ENCODE measurements around the gene PTPRZ1. TPM values are rescaled to one million over a fixed set of nuclear protein-coding genes. Genes with fewer than 3 reads are reported as not detected.

PTPRZ1 gene
- total and polyA plus RNA-seq, 2 of the 8 experiments (the other 6 are each of a cell fraction or from before 2014, with no cell fraction given): 112 to 135 TPM

DNA sequence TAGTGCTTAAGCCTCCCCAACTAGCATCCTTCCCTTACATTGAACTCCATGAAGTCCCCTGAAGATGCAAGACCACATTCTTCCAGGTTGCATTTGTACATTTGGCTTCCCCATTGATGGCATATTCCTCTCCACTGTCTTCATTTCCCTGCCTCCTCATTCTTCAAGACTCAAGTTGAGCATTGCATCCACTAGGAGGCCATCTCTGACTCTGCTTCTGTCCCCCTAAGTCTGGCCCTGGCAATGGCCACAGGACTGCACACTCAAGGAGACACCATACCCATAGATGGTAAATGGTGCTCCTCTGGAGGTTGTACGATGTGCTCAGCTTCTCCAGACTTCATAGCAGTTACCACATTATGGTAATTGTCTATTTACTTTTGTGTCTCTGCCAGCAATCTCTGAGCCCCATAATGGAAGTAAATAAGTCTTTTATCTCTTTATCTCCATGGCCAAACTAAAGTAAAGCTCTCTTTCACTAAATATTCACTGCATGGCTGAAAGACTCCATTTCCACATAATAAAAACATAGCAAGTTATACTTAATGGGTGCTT, 112.6 kb downstream of the PTPRZ1 start:
- H3K14ac ChIP-seq (ENCODE audit: insufficient read length): no peak overlapping the region
- 94% methylated on average over 1 of the region's 1 CpG; no CpG with 5 or more reads in 1 of the 2 experiments for WGBS, 2 experiments (ENCODE audit: extremely low coverage in 1 of 2, insufficient coverage in 1 of 2, insufficient read length in 1 of 2, insufficient replicate concordance in 2 of 2, low coverage in 1 of 2, low lambda C conversion rate in 2 of 2, missing lambda C conversion rate in 1 of 2)
- no peak overlapping the region for H2AK5ac ChIP-seq (ENCODE audit: low read depth, low read length)
- H3K23ac ChIP-seq (ENCODE audit: insufficient read length): no peak overlapping the region
- DNase-seq (ENCODE audit: low read depth in 1 of 2, low spot score in 2 of 2) (no peak), FAIRE-seq (no peak)
- H2AFZ ChIP-seq (ENCODE audit: low read length): no peak overlapping the region
- no peaks in the 10 kb centered on the region for H3K79me2 ChIP-seq (ENCODE audit: control insufficient read depth in 1 of 2, insufficient read depth in 2 of 2, low read length in 2 of 2)
- no peaks in the 10 kb centered on the region for H3K23me2 ChIP-seq (ENCODE audit: low read depth, low read length)
- H2BK15ac ChIP-seq (ENCODE audit: low read length): no peak overlapping the region
- no peak overlapping the region for H3K27ac ChIP-seq (ENCODE audit: low read depth, low read length)
- H4K20me1 ChIP-seq (replicated peaks in 1 of 2; ENCODE audit: control insufficient read depth in 1 of 2, insufficient read depth in 2 of 2, low read length in 2 of 2): no peaks in the 10 kb centered on the region
- peaks cover 2 to 44% (median 33%) of the 10 kb centered on the region in 4 experiments; a peak in 5 of 8 replicates for H3K36me3 ChIP-seq (ENCODE audit: control insufficient read depth in 2 of 4, insufficient read depth in 4 of 4, low read length in 3 of 4)
- POLR2A ChIA-PET (ENCODE audit: partially characterized antibody): interaction anchor here (0.9 to 1.7 kb wide), 2 partner anchors 47 to 112 kb away, joined by 4 to 5 read pairs; partner anchors contain the start of gene PTPRZ1
- no peak overlapping the region for H3K56ac ChIP-seq (replicated peaks; ENCODE audit: insufficient read length, low read depth, low read length)
- CTCF ChIA-PET (ENCODE audit: partially characterized antibody): interaction anchor here (0.7 to 3.3 kb wide), 6 partner anchors 8 to 587 kb away, joined by 3 to 28 read pairs (median 4); no protein-coding TSS in a partner anchor
- no peak overlapping the region for H2BK20ac ChIP-seq (ENCODE audit: low read length)
- no peaks in the 10 kb centered on the region for H3K9me3 ChIP-seq (ENCODE audit: insufficient read depth in 2 of 2, low read depth in 1 of 2, low read length in 1 of 2)
- H3K79me1 ChIP-seq (ENCODE audit: low read depth, low read length): no peaks in the 10 kb centered on the region
- H4K8ac ChIP-seq (ENCODE audit: extremely low read depth, insufficient read depth, low read length): no peak overlapping the region
- no peak overlapping the region for H3K9ac ChIP-seq (replicated peaks in 1 of 4; ENCODE audit: extremely low read depth in 1 of 4, low read depth in 3 of 4, low read length in 3 of 4)
- no peak overlapping the region for H4K5ac ChIP-seq (ENCODE audit: insufficient read length, low read depth, low read length)
- H3K4ac ChIP-seq (replicated peaks; ENCODE audit: insufficient read length, low read depth, low read length): no peak overlapping the region
- H3K4me1 ChIP-seq (replicated peaks in 1 of 4; ENCODE audit: control insufficient read depth in 3 of 4, insufficient read depth in 4 of 4, low read length in 3 of 4): no peaks in the 10 kb centered on the region
- no peak overlapping the region for H4K91ac ChIP-seq (replicated peaks; ENCODE audit: insufficient read length, low read length)
- no peak overlapping the region for H2BK5ac ChIP-seq (ENCODE audit: low read depth, low read length)
- no peak overlapping the region for H3K4me2 ChIP-seq (ENCODE audit: insufficient read depth in 1 of 2, low read depth in 2 of 2, low read length in 2 of 2)
- H3K18ac ChIP-seq (ENCODE audit: extremely low read depth, low read length): no peak overlapping the region
- H3K27me3 ChIP-seq (replicated peaks in 1 of 4; ENCODE audit: control insufficient read depth in 3 of 4, extremely low read depth in 1 of 4, insufficient read depth in 3 of 4, low read length in 3 of 4): no peaks in the 10 kb centered on the region
- H2BK12ac ChIP-seq (ENCODE audit: low read depth, low read length): no peak overlapping the region
- H2BK120ac ChIP-seq (replicated peaks; ENCODE audit: low read depth, low read length): no peak overlapping the region
- H3K4me3 ChIP-seq (ENCODE audit: extremely low read depth in 1 of 4, insufficient read depth in 2 of 4, low read depth in 3 of 4, low read length in 4 of 4): no peak overlapping the region
- TF ChIP-seq SRF (IDR thresholded peaks at IDR 0.05; ENCODE audit: low read depth, low read length) (no peak), RXRA (IDR thresholded peaks at IDR 0.05; ENCODE audit: insufficient read depth, low read depth, low read length) (no peak), RAD21 (IDR thresholded peaks at IDR 0.05 in 1 of 2, conservative IDR thresholded peaks at IDR 0.05 in 1 of 2; ENCODE audit: low read depth in 2 of 2, low read length in 2 of 2) (peak; percentile 4 to 42; a peak in 3 of 4 replicates), POLR2AphosphoS5 (IDR thresholded peaks at IDR 0.05; ENCODE audit: low read depth, low read length) (peak; percentile 22; the same call in 1 of the 2 replicates), TEAD4 (IDR thresholded peaks at IDR 0.05; ENCODE audit: low read depth, low read length) (peak; percentile 86), CTCF (IDR thresholded peaks at IDR 0.05; ENCODE audit: control extremely low read depth in 1 of 3, insufficient read depth in 1 of 3, low read depth in 1 of 3, low read length in 3 of 3) (peak; percentile 16 to 64 (median 44)), MAFK (IDR thresholded peaks at IDR 0.05; ENCODE audit: low read depth, low read length) (no peak), HDAC2 (IDR thresholded peaks at IDR 0.05; ENCODE audit: borderline replicate concordance in 1 of 2, low read depth in 2 of 2, low read length in 2 of 2) (no peak)
- TF ChIP-seq, protein P1, sequence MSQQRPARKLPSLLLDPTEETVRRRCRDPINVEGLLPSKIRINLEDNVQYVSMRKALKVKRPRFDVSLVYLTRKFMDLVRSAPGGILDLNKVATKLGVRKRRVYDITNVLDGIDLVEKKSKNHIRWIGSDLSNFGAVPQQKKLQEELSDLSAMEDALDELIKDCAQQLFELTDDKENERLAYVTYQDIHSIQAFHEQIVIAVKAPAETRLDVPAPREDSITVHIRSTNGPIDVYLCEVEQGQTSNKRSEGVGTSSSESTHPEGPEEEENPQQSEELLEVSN (IDR thresholded peaks at IDR 0.05): no peak

All from H1 (cell line).